SK-N-SH (cell line): Measurements from ENCODE around the gene PCSK2. TPM values are rescaled to one million over a fixed set of nuclear protein-coding genes. Genes with fewer than 3 reads are reported as not detected.

Experiments used
- CTCF ChIA-PET: fragments of 300-600, 350-600 bp; formaldehyde crosslinking; extraction: SDS; loops from one replicate; lab custom pipeline; 2021; lab: Yijun Ruan, JAX
- POLR2A ChIA-PET: fragments of 350-600 bp; sonication (Branson Sonifier 250); formaldehyde crosslinking; extraction: SDS; loops from one replicate; lab custom pipeline; 2020; ENCODE audit warnings: antibody characterized with exemption, inconsistent platforms; lab: Yijun Ruan, JAX
- DNase-seq: peaks from one replicate; pipeline ENCODE4 v3.0.0; 2012
- H2AFZ ChIP-seq: fragments of 200-600 bp; sonication (generic); 2 replicates; pipeline ENCODE4 v1.8.1; 2016; ENCODE audit warnings: antibody characterized with exemption, mild to moderate bottlenecking, low read depth
- H3F3A ChIP-seq: fragments of 200-600 bp; sonication (generic); replicated peaks from 2 replicates; pipeline ENCODE3; 2016; ENCODE audit warnings: antibody characterized with exemption, mild to moderate bottlenecking; ENCODE audit not compliant: insufficient read depth
- H3K27ac ChIP-seq, 2 experiments: fragments of 200-500 bp in 1 of 2; fragments of 200-600 bp in 1 of 2; sonication (Bioruptor generic) in 1 of 2; sonication (generic), shearing (Covaris generic) in 1 of 2; 2 replicates each; pipeline versions ENCODE4 v1.5.1 to v1.6.1; 2014 to 2016; ENCODE audit warnings: low read depth in 2 of 2, inconsistent platforms in 1 of 2, low read length in 1 of 2, mild to moderate bottlenecking in 1 of 2, mixed read lengths in 1 of 2
- H3K27me3 ChIP-seq: fragments of 200-600 bp; sonication (generic), shearing (Covaris generic); 2 replicates; pipeline ENCODE4 v1.6.1; 2016; ENCODE audit warnings: mixed run types; ENCODE audit not compliant: insufficient read depth
- H3K36me3 ChIP-seq, 2 experiments: fragments of 200-500 bp in 1 of 2; fragments of 200-600 bp in 1 of 2; sonication (Bioruptor generic) in 1 of 2; sonication (generic) in 1 of 2; replicated peaks in 1 of 2; 2 replicates each; pipeline versions ENCODE3 to v1.5.1; 2014 to 2016; ENCODE audit warnings: low read length in 1 of 2, mild to moderate bottlenecking in 1 of 2; ENCODE audit not compliant: insufficient read depth in 2 of 2, control insufficient read depth in 1 of 2
- H3K4me1 ChIP-seq, 2 experiments: fragments of 200-500 bp in 1 of 2; fragments of 200-600 bp in 1 of 2; sonication (Bioruptor generic) in 1 of 2; sonication (generic), shearing (Covaris generic) in 1 of 2; 2 replicates each; pipeline versions ENCODE4 v1.5.1 to v1.6.1; 2014 to 2016; ENCODE audit warnings: low read depth in 1 of 2, low read length in 1 of 2, mixed run types in 1 of 2; ENCODE audit not compliant: insufficient read depth in 2 of 2, control insufficient read depth in 1 of 2
- H3K4me2 ChIP-seq: fragments of 200-600 bp; sonication (generic), shearing (Covaris generic); 2 replicates; pipeline ENCODE4 v1.6.1; 2017; ENCODE audit warnings: mixed run types
- H3K4me3 ChIP-seq, 2 experiments: fragments of 200-500 bp in 1 of 2; fragments of 200-600 bp in 1 of 2; sonication (Bioruptor generic) in 1 of 2; sonication (generic), shearing (Covaris generic) in 1 of 2; 2 replicates each; pipeline versions ENCODE4 v1.5.1 to v1.8.1; 2014 to 2016; ENCODE audit warnings: low read depth in 2 of 2, inconsistent platforms in 1 of 2, low read length in 1 of 2, mild to moderate bottlenecking in 1 of 2, mixed read lengths in 1 of 2, moderate library complexity in 1 of 2
- H3K79me2 ChIP-seq: fragments of 200-600 bp; sonication (generic); 2 replicates; pipeline ENCODE4 v1.8.1; 2017; ENCODE audit warnings: mild to moderate bottlenecking; ENCODE audit not compliant: insufficient read depth
- H3K9ac ChIP-seq: fragments of 200-600 bp; sonication (generic); 2 replicates; pipeline ENCODE4 v1.6.1; 2017; ENCODE audit warnings: mixed run types
- H3K9me2 ChIP-seq: fragments of 200-600 bp; sonication (generic); 2 replicates; pipeline ENCODE4 v1.6.1; 2017; ENCODE audit warnings: mixed run types
- H3K9me3 ChIP-seq: fragments of 200-600 bp; sonication (generic); 2 replicates; pipeline ENCODE4 v1.6.1; 2017; ENCODE audit warnings: mixed run types, mild to moderate bottlenecking, moderate library complexity
- H4K20me1 ChIP-seq: fragments of 200-600 bp; sonication (generic); 2 replicates; pipeline ENCODE4 v1.6.1; 2017; ENCODE audit warnings: mild to moderate bottlenecking, mixed run types; ENCODE audit not compliant: insufficient read depth
- ELF1 ChIP-seq: IDR thresholded peaks from 2 replicates; pipeline ENCODE4 v1.4.0; 2012
- EZH2phosphoT487 ChIP-seq: fragments of 200-600 bp; sonication (generic); IDR thresholded peaks from 2 replicates; pipeline ENCODE4 v1.6.1; 2017; ENCODE audit warnings: low read depth, mixed run types, mild to moderate bottlenecking, antibody characterized with exemption, moderate library complexity, borderline replicate concordance
- FOSL2 ChIP-seq: IDR thresholded peaks from 2 replicates; pipeline ENCODE4 v1.4.0; 2012; ENCODE audit warnings: low read depth, mild to moderate bottlenecking, moderate library complexity, borderline replicate concordance
- FOXJ3 ChIP-seq: sonication (generic); formaldehyde crosslinking; IDR thresholded peaks from 2 replicates; pipeline ENCODE4 v1.5.1; 2020; ENCODE audit warnings: mild to moderate bottlenecking, missing genetic modification reagents
- JUND ChIP-seq: IDR thresholded peaks from 2 replicates; pipeline ENCODE4 v1.4.0; 2012
- MXI1 ChIP-seq: IDR thresholded peaks from 2 replicates; pipeline ENCODE4 v1.6.1; 2012; ENCODE audit warnings: mild to moderate bottlenecking, low read depth, low read length, improper control_type of control experiment
- NFIC ChIP-seq: IDR thresholded peaks from 2 replicates; pipeline ENCODE4 v1.4.0; 2012; ENCODE audit warnings: borderline replicate concordance
- POLR2AphosphoS5 ChIP-seq: IDR thresholded peaks from 2 replicates; pipeline ENCODE4 v1.6.1; 2012; ENCODE audit warnings: low read depth, low read length
- RAD21 ChIP-seq: IDR thresholded peaks from 2 replicates; pipeline ENCODE4 v1.6.1; 2012; ENCODE audit warnings: mild to moderate bottlenecking, low read length
- RCOR1 ChIP-seq: fragments of 150-350 bp; IDR thresholded peaks from 2 replicates; pipeline ENCODE4 v1.6.1; 2017; ENCODE audit warnings: antibody characterized with exemption, low read length
- RFX5 ChIP-seq: IDR thresholded peaks from 2 replicates; pipeline ENCODE4 v1.6.1; 2012; ENCODE audit warnings: mild to moderate bottlenecking, improper control_type of control experiment, low read length
- SMC3 ChIP-seq: IDR thresholded peaks from 2 replicates; pipeline ENCODE4 v1.6.1; 2012; ENCODE audit warnings: low read depth, low read length, improper control_type of control experiment
- WGBS: methylation state at CpG from one replicate; pipeline ENCODE4 v1.1.6; 2017; ENCODE audit warnings: low lambda C conversion rate; 5-methylcytosine and 5-hydroxymethylcytosine counted together
- polyA plus RNA-seq, 3 experiments: library from polyadenylated mRNA; depleted of rRNA; stranded (reverse); fragments of >200 nt; gene quantifications; 2 replicates each; pipeline ENCODE4 v1.2.3, GENCODE V29; 2012
- TF ChIP-seq, protein P1 (sequence below): IDR thresholded peaks from 2 replicates; pipeline ENCODE4 v1.6.1; 2012; ENCODE audit warnings: mild to moderate bottlenecking, low read depth, low read length, moderate library complexity
- TF ChIP-seq, protein P2 (sequence below): fragments of 150-350 bp; IDR thresholded peaks from 2 replicates; pipeline ENCODE4 v1.6.1; 2016; ENCODE audit warnings: mild to moderate bottlenecking, low read depth, low read length
- TF ChIP-seq, protein P3 (sequence below): IDR thresholded peaks from 2 replicates; pipeline ENCODE4 v1.4.0; 2012; ENCODE audit warnings: low read depth

Gene PCSK2
- polyA plus RNA-seq, 1 of the 3 experiments (the other 2 are of a cell fraction): not detected

DNA sequence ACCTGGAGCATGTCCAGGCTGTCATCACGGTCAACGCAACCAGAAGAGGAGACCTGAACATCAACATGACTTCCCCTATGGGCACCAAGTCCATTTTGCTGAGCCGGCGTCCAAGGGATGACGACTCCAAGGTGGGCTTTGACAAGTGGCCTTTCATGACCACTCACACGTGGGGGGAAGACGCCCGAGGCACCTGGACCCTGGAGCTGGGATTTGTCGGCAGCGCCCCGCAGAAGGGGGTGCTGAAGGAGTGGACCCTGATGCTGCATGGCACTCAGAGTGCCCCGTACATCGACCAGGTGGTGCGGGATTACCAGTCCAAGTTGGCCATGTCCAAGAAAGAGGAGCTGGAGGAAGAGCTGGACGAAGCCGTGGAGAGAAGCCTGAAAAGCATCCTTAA, 254.8 kb downstream of the PCSK2 start:
- H3K27me3 ChIP-seq: no peaks in the 10 kb centered on the region; the same call in 1 of the 2 replicates
- H2AFZ ChIP-seq: no peak overlapping the region
- ChIA-PET CTCF (interaction anchor here (0.8 kb wide), 1 partner anchor 514 kb away, joined by 3 read pairs; no protein-coding TSS in a partner anchor), POLR2A (no interaction called here)
- no peaks in the 10 kb centered on the region for H3K36me3 ChIP-seq
- no peaks in the 10 kb centered on the region for H3K9me3 ChIP-seq
- H3K9ac ChIP-seq: no peak overlapping the region
- H3K79me2 ChIP-seq: no peaks in the 10 kb centered on the region
- no peak for DNase-seq
- H3K4me3 ChIP-seq: no peak overlapping the region
- TF ChIP-seq JUND (no peak), SMC3 (no peak), RFX5 (no peak), POLR2AphosphoS5 (no peak), FOSL2 (no peak), NFIC (no peak), FOXJ3 (no peak), RCOR1 (no peak), EZH2phosphoT487 (no peak), ELF1 (no peak), RAD21 (no peak), MXI1 (no peak)
- TF ChIP-seq, protein P1, sequence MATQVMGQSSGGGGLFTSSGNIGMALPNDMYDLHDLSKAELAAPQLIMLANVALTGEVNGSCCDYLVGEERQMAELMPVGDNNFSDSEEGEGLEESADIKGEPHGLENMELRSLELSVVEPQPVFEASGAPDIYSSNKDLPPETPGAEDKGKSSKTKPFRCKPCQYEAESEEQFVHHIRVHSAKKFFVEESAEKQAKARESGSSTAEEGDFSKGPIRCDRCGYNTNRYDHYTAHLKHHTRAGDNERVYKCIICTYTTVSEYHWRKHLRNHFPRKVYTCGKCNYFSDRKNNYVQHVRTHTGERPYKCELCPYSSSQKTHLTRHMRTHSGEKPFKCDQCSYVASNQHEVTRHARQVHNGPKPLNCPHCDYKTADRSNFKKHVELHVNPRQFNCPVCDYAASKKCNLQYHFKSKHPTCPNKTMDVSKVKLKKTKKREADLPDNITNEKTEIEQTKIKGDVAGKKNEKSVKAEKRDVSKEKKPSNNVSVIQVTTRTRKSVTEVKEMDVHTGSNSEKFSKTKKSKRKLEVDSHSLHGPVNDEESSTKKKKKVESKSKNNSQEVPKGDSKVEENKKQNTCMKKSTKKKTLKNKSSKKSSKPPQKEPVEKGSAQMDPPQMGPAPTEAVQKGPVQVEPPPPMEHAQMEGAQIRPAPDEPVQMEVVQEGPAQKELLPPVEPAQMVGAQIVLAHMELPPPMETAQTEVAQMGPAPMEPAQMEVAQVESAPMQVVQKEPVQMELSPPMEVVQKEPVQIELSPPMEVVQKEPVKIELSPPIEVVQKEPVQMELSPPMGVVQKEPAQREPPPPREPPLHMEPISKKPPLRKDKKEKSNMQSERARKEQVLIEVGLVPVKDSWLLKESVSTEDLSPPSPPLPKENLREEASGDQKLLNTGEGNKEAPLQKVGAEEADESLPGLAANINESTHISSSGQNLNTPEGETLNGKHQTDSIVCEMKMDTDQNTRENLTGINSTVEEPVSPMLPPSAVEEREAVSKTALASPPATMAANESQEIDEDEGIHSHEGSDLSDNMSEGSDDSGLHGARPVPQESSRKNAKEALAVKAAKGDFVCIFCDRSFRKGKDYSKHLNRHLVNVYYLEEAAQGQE: no peak
- TF ChIP-seq, protein P2, sequence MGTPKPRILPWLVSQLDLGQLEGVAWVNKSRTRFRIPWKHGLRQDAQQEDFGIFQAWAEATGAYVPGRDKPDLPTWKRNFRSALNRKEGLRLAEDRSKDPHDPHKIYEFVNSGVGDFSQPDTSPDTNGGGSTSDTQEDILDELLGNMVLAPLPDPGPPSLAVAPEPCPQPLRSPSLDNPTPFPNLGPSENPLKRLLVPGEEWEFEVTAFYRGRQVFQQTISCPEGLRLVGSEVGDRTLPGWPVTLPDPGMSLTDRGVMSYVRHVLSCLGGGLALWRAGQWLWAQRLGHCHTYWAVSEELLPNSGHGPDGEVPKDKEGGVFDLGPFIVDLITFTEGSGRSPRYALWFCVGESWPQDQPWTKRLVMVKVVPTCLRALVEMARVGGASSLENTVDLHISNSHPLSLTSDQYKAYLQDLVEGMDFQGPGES: no peak
- TF ChIP-seq, protein P3, sequence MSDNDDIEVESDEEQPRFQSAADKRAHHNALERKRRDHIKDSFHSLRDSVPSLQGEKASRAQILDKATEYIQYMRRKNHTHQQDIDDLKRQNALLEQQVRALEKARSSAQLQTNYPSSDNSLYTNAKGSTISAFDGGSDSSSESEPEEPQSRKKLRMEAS: no peak
- no peak overlapping the region for H3K27ac ChIP-seq
- no peak overlapping the region for H3K4me2 ChIP-seq
- no peaks in the 10 kb centered on the region for H3K9me2 ChIP-seq
- no peaks in the 10 kb centered on the region for H4K20me1 ChIP-seq
- H3K4me1 ChIP-seq: no peaks in the 10 kb centered on the region; a peak in 1 of 4 replicates
- H3F3A ChIP-seq: no peaks in the 10 kb centered on the region
- WGBS: 70% methylated on average over 12 of the region's 16 CpGs
